ENCODE results near the gene IL26.

DNA sequence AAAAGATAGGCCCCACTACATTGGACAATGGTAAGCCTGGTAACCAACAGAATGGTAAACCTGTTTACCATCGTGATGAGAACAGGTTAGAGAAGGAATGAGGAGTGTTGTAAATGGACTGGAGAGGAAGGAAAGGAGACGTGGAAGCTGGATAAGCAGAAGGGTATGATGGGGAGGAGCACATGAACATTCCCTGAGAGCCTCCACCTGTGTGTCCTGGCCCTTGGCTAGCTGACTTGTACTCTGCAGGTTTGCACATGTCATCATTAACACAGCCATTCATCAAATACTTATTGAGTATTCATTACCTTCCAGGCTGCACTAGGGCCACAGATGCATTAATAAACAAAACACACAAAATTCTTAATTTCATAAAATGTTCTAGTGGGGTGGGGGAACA, 4.3 kb upstream of the IL26 start:
- TF ChIP-seq, protein P1, sequence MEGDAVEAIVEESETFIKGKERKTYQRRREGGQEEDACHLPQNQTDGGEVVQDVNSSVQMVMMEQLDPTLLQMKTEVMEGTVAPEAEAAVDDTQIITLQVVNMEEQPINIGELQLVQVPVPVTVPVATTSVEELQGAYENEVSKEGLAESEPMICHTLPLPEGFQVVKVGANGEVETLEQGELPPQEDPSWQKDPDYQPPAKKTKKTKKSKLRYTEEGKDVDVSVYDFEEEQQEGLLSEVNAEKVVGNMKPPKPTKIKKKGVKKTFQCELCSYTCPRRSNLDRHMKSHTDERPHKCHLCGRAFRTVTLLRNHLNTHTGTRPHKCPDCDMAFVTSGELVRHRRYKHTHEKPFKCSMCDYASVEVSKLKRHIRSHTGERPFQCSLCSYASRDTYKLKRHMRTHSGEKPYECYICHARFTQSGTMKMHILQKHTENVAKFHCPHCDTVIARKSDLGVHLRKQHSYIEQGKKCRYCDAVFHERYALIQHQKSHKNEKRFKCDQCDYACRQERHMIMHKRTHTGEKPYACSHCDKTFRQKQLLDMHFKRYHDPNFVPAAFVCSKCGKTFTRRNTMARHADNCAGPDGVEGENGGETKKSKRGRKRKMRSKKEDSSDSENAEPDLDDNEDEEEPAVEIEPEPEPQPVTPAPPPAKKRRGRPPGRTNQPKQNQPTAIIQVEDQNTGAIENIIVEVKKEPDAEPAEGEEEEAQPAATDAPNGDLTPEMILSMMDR (IDR thresholded peaks at IDR 0.05; ENCODE audit: insufficient read depth, low read depth, low read length): no peak
- TF ChIP-seq EZH2 (IDR thresholded peaks at IDR 0.05; ENCODE audit: insufficient read depth, low read length): no peak
